Medulla oblongata (tissue), 1 donor: Measurements from ENCODE around the gene PXDC1.
"Not testable (repeated sequence)": the region's sequence is repeated elsewhere in the genome, so short reads cannot be mapped to it uniquely, and the experiment has no call there.

Experiments
- DNase-seq: peaks from one replicate; pipeline ENCODE4 v3.0.0-alpha.2; 2015; ENCODE audit errors: extremely low spot score

Gene PXDC1

GRCh38 chr6:3712827-3713665 lies 38.5 kb downstream of the PXDC1 start:
- no peak for DNase-seq

GRCh38 chr6:3711776-3712175 lies 39.7 kb downstream of the PXDC1 start:
- DNase-seq, result no peak

- no peak for DNase-seq
Measured at GRCh38 chr6:3710403-3710802, 41.1 kb downstream of the PXDC1 start.

- DNase-seq, result no peak
Measured at GRCh38 chr6:3708540-3708939, 43.0 kb downstream of the PXDC1 start.

- DNase-seq, result no peak
Measured at GRCh38 chr6:3707751-3708412, 43.6 kb downstream of the PXDC1 start.

GRCh38 chr6:3707024-3707423 lies 44.5 kb downstream of the PXDC1 start:
- no peak for DNase-seq

GRCh38 chr6:3706547-3706946 lies 45.0 kb downstream of the PXDC1 start:
- no peak for DNase-seq

GRCh38 chr6:3701631-3702030 lies 49.9 kb downstream of the PXDC1 start:
- DNase-seq, result no peak

- DNase-seq, result no peak
Measured at GRCh38 chr6:3699231-3699630, 52.3 kb downstream of the PXDC1 start.

- DNase-seq, result no peak
Measured at GRCh38 chr6:3698021-3698420, 53.5 kb downstream of the PXDC1 start.

- DNase-seq, result no peak
Measured at GRCh38 chr6:3697609-3698008, 53.9 kb downstream of the PXDC1 start.

- no peak for DNase-seq
Measured at GRCh38 chr6:3696525-3697088, 54.9 kb downstream of the PXDC1 start.

GRCh38 chr6:3695065-3695817 lies 56.3 kb downstream of the PXDC1 start:
- no peak for DNase-seq

- no peak for DNase-seq
Measured at GRCh38 chr6:3693831-3694230, 57.7 kb downstream of the PXDC1 start.

GRCh38 chr6:3690506-3690905 lies 61.0 kb downstream of the PXDC1 start:
- no peak for DNase-seq

- DNase-seq, result no peak
Measured at GRCh38 chr6:3687847-3688246, 63.7 kb downstream of the PXDC1 start.

- DNase-seq, result no peak
Measured at GRCh38 chr6:3683331-3683730, 68.2 kb downstream of the PXDC1 start.

GRCh38 chr6:3678946-3679345 lies 72.6 kb downstream of the PXDC1 start:
- DNase-seq, result no peak

GRCh38 chr6:3677751-3678150 lies 73.8 kb downstream of the PXDC1 start:
- DNase-seq, result not testable (repeated sequence)

GRCh38 chr6:3677351-3677750 lies 74.2 kb downstream of the PXDC1 start:
- not testable (repeated sequence) for DNase-seq
